Renal cortex interstitium (tissue), 15 donors: Measurements from ENCODE around the gene OSBP2. TPM values are rescaled to one million over a fixed set of nuclear protein-coding genes. Genes with fewer than 3 reads are reported as not detected.

ENCODE experiments used
- DNase-seq, 11 donors: peaks; one replicate each; pipeline ENCODE4 v3.0.0-alpha.2; 2013; ENCODE audit warnings: low read depth in 9 of 11, low spot score in 4 of 11; ENCODE audit errors: extremely low read depth in 1 of 11
- long read RNA-seq, 16 experiments: transcript quantifications; one replicate each; lab custom pipeline, GENCODE V29; 2026
- polyA plus RNA-seq, 3 donors: library from polyadenylated mRNA; unstranded; fragments of 120-200 nt; gene quantifications; one replicate each; pipeline ENCODE4 v1.2.1, GENCODE V29; 2013; ENCODE audit not compliant: insufficient read length in 3 of 3

Gene OSBP2, protein sequence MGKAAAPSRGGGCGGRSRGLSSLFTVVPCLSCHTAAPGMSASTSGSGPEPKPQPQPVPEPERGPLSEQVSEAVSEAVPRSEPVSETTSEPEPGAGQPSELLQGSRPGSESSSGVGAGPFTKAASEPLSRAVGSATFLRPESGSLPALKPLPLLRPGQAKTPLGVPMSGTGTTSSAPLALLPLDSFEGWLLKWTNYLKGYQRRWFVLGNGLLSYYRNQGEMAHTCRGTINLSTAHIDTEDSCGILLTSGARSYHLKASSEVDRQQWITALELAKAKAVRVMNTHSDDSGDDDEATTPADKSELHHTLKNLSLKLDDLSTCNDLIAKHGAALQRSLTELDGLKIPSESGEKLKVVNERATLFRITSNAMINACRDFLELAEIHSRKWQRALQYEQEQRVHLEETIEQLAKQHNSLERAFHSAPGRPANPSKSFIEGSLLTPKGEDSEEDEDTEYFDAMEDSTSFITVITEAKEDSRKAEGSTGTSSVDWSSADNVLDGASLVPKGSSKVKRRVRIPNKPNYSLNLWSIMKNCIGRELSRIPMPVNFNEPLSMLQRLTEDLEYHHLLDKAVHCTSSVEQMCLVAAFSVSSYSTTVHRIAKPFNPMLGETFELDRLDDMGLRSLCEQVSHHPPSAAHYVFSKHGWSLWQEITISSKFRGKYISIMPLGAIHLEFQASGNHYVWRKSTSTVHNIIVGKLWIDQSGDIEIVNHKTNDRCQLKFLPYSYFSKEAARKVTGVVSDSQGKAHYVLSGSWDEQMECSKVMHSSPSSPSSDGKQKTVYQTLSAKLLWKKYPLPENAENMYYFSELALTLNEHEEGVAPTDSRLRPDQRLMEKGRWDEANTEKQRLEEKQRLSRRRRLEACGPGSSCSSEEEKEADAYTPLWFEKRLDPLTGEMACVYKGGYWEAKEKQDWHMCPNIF
- polyA plus RNA-seq = 1 to 10 TPM; 5.5 to 7.4 (median 5.6) TPM
- long read RNA-seq, donor 1 = 0 reads
- long read RNA-seq, donor 2 = 0 reads
- long read RNA-seq, donor 3 = 0 reads
- long read RNA-seq, donor 4, partial matches to known transcripts = 0 of 1 reads
- long read RNA-seq, donor 4, other reads (novel, unspliced or antisense) = 0 of 1 reads
- long read RNA-seq, donor 5, full-length matches to known transcripts = 1 of 1 reads
- long read RNA-seq, donor 5, partial matches to known transcripts = 0 of 1 reads
- long read RNA-seq, donor 5, other reads (novel, unspliced or antisense) = 0 of 1 reads
- long read RNA-seq, donor 6 = 0 reads
- long read RNA-seq, donor 7 = 0 reads
- long read RNA-seq, donor 8 = 0 reads
- long read RNA-seq, donor 9, full-length matches to known transcripts = 2 of 2 reads
- long read RNA-seq, donor 9, partial matches to known transcripts = 0 of 2 reads
- long read RNA-seq, donor 9, other reads (novel, unspliced or antisense) = 0 of 2 reads
- long read RNA-seq, donor 10 = 0 reads
- long read RNA-seq, donor 11, full-length matches to known transcripts = 1 of 1 reads
- long read RNA-seq, donor 11, partial matches to known transcripts = 0 of 1 reads
- long read RNA-seq, donor 11, other reads (novel, unspliced or antisense) = 0 of 1 reads
- long read RNA-seq, donor 12 = 0 reads
- long read RNA-seq, donor 13 = 0 reads
- long read RNA-seq, donor 14 = 0 reads
- long read RNA-seq, donor 15 = 0 reads
- long read RNA-seq, donor 16, partial matches to known transcripts = 57 of 58 reads
- long read RNA-seq, donor 16, other reads (novel, unspliced or antisense) = 0 of 58 reads

DNA sequence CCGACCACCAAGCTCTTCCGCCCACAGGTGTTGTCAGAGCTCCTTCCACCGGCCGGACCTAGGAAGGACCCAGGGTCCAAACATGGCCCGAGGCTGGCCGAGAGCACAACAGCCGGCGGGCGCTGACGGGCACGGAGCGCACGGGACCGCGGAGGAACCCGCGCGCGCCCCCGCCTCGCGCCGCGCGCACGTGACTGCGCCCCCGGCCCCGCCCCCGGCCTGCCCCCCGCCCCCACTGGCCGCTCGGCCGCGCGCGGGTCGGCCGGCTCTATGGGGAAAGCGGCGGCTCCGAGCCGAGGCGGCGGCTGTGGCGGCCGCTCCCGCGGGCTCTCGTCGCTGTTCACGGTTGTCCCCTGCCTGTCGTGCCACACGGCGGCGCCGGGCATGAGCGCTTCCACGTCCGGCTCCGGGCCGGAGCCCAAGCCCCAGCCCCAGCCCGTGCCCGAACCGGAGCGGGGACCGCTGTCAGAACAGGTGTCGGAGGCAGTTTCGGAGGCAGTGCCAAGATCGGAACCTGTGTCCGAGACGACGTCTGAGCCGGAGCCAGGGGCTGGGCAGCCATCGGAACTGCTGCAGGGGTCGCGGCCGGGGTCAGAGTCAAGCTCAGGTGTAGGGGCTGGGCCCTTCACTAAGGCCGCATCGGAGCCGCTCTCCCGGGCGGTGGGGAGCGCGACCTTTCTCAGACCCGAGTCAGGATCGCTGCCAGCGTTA lies at the start of gene OSBP2:
Gene OSBP2, plus strand, starts transcription at position 235 of the 711 bp plus-strand sequence. Its CDS starts 36 bp downstream, at position 271.
- DNase-seq = peak in 8 of 11 donors; percentile 17 to 51 (median 24)

GRCh38 chr22:30646518-30647160 lies 48.0 kb upstream of the OSBP2 start:
- DNase-seq = no peak

DNA sequence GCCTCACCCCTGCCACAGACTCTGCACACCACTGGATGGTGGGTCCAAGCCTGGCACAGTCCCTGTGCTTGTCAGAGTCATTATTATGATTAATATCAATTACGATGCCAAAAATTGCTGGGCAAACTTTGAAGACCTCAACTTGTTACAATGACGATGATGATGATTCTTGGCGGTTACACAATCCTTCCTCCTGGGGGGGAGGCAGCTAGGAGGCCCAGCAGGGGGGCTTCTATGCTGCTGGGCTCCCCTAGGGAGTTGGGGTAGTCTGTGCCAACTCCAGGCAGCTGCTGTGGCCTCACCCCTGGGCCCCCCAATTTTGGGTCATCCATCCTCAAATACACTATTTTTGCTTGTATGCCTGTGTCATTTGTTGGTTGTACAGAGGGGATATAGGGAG lies 47.1 kb upstream of the OSBP2 start:
- no peak for DNase-seq

DNA sequence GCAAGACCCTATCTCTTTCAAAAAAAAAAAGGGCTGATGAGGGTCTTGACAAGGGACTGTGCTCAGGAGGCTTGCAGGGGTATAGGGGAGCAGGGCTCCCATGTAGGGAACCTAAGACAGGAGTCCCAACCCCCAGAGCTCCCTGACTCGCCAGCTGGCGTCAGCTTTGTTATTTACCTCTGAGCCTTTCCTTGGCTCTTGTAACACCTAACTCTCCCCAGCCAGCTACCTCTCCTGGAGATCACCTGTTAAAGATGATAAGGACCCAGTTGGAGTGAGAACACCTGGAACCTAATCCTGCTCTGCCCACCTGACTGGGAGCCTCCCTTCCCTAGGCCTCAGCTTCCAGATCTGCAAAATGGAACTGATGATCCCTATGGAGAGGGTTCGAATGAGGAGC lies 45.8 kb upstream of the OSBP2 start:
- DNase-seq = no peak

DNA sequence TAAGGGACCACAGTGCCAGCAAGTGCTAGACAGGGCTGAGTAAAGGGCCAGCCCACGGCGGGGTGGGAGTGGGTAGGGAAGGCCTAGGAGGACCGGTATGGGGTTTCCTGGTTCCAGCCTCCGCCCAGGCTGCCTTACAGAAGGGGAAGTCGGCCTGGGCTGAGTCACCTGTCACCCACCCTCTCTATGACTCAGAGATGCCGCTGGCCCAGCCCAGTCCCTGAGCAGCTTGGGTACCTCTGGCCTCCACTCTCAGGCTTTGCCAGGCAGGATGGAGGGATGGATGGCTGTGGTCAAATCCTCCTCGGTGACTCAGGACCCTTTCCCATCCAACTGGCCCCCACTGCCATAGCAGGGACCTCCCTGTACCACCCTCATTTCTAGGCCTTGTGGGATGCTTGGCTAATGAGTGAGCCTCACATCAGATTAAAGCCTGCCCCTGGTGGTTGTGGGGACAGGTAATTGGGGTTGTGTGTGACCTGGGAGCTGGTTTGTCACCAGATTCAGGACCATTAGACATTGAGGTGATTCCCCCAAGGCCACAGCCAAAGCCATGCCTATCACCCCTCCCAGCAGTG lies 45.2 kb upstream of the OSBP2 start:
- no peak for DNase-seq

GRCh38 chr22:30650508-30651116 lies 44.1 kb upstream of the OSBP2 start:
- no peak for DNase-seq

DNA sequence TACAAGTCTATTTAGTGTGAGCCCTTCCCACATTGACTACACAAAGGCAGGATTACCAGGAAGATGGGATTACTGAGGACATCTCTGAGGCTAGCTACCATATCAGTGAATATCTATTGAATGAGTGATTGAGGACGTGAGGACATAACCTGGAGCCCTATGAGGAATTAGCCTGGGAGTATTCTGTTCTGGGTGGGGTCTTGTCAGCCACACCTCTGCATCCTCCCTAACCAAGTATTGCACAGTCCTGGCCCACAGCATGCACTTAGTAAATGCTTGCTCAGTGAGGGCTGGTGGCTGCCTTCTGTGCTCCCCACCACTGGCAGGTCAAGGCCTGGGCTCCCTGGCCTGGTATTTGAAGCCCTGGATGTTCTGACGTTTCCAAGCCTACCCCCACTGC lies 41.8 kb upstream of the OSBP2 start:
- DNase-seq = no peak

- DNase-seq = no peak
Measured at GRCh38 chr22:30654361-30654760, 40.3 kb upstream of the OSBP2 start.

DNA sequence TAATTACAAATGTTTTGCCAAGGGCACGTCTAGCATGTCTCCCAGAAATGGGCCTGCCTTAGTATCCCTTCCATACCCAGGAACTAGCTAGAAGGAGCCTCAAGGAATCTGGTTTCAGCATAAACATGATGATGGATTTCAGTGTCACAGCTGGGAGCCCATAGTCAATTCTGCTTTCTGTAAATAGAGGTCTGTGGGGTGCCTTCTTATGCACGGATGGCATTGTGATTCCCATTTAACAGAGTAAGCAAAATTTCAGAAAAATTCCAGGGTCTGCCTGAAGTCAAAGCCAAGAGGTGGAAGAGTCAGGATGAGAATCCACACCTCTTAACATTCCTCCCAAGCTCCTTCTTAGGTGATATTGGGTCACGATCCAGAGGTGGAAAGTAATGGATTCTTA lies 39.1 kb upstream of the OSBP2 start:
- no peak for DNase-seq

GRCh38 chr22:30662040-30662439 lies 32.6 kb upstream of the OSBP2 start:
- no peak for DNase-seq

- no peak for DNase-seq
Measured at GRCh38 chr22:30664798-30665197, 29.9 kb upstream of the OSBP2 start.

DNA sequence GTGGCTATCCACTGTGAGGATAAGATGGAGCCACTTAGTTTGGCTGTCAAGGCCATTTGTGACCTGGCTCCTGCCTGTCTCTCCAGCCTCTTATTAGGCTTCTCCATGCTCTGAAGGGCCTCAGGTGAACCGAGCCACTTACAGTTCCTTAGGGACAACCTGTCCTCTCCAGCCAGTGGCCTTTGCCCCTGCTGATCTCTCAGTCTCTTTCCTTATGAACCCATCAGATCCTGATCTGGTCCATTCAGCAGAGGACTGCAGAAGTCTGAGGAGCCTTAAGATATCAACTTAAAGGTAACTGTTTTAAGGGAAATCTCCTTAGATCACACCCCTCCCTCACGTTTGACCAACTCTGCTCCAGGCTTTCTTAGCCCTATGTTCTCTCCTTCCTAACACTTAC lies 29.4 kb upstream of the OSBP2 start:
- no peak for DNase-seq

- DNase-seq = no peak
Measured at GRCh38 chr22:30665786-30666185, 28.9 kb upstream of the OSBP2 start.

DNA sequence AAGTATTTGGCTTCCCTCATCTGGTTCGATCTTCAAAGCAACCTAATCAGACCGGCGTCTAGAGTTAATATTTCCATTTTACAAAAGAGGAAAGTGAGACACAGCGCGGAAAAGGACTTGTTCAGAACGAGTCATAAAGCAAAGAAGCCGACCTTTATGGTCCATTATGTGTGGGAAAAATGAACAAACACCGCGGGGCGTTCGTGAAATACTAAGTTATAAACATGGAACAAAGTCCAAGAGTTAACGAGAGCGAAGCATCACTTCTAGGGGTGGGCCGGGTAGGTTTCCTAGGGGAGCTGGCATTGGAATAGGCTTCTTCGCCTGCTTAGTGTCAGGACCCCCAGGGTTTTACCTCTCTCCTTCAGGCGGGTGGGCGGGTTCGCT lies 27.6 kb upstream of the OSBP2 start:
- DNase-seq = peak in 1 of 11 donors; percentile 11

DNA sequence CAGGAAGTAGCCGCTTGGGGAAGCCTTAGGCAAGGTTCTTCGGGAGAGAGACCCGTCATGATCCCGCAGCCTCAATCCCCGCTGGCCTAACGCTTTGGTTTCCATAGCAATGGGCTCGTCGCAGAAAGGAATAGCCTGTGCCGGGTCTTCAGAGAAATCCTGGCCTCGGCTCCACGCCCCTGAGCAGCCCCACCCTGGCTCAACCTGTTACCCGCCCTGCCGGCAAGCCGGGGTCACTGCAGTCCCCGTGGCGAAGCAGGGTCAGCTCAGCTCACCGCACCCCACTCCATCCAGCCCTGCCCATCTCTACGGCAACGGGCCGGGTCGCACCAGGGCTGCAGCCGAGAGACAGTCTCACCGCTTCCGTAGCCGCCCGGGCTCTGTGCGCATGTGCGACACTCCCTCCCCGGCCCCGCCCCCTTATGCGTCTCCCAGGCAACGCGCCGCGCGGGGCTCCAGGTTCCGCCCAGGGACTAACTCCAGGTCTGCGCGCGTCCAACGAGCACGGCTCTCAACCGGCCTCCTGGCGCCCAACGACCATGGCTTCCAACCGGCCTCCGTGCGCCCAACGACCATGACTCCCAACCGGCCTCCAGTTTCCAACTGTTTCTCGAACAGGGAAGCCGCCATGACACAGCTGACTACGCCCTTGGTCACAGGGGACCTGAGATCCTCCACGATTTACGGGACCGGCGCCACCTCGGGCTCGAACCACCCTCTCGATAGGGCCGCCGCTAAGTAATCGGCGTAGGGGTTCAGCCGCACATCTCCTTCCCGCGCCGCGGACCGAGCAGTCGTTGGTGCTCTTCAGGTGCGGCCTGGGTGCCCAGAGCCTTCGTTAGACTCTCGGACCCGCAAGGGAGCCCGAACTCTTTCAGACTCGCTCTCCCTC lies 26.9 kb upstream of the OSBP2 start, which contains the start of gene DUSP18:
Gene DUSP18, minus strand, starts transcription at position 382 of the 892 bp plus-strand sequence. CDS start 3,872 bp downstream, outside the sequence.
- peak; percentile 67 to 89 (median 84) for DNase-seq

GRCh38 chr22:30668386-30668710 lies 26.3 kb upstream of the OSBP2 start:
- DNase-seq = no peak
